Lower leg skin (tissue), 3 donors: ENCODE results near the gene DCAF7.

Source experiments
- CTCF ChIP-seq, 3 donors: fragments of 450-650 bp; IDR thresholded peaks; one replicate each; pipeline ENCODE4 v1.5.1; 2016; ENCODE audit warnings: antibody characterized with exemption in 3 of 3, mild to moderate bottlenecking in 3 of 3, moderate library complexity in 2 of 3
- POLR2A ChIP-seq, 2 donors: fragments of 450-650 bp; IDR thresholded peaks; one replicate each; pipeline ENCODE4 v1.6.1; 2016 to 2017; ENCODE audit warnings: antibody characterized with exemption in 2 of 2, mild to moderate bottlenecking in 1 of 2, moderate library complexity in 1 of 2

GRCh38 chr17:63561819-63562218 is 11.5 kb downstream of the DCAF7 start:
- TF ChIP-seq CTCF (IDR thresholded peaks at IDR 0.05) (no peak), POLR2A (IDR thresholded peaks at IDR 0.05) (no peak)
